A549 (cell line): ENCODE measurements around the gene CPSF6.

Experiments used
- CEBPB ChIP-seq, 2 experiments: fragments of >200 bp in 1 of 2; sonication (Bioruptor Twin) in 1 of 2; formaldehyde crosslinking in 1 of 2; IDR thresholded peaks; 2 replicates each; pipeline ENCODE4 v1.6.1; 2012 to 2016
- PHF8 ChIP-seq: fragments of 200-600 bp; sonication (generic); IDR thresholded peaks from 2 replicates; pipeline ENCODE4 v1.6.1; 2016; ENCODE audit warnings: low read depth, mild to moderate bottlenecking, antibody characterized with exemption, moderate library complexity, borderline replicate concordance
- TP53 ChIP-seq: fragments of 250-450 bp; sonication (Bioruptor Pico); IDR thresholded peaks from 2 replicates; pipeline ENCODE4 v1.5.0; 2021; ENCODE audit warnings: mild to moderate bottlenecking, moderate library complexity

DNA sequence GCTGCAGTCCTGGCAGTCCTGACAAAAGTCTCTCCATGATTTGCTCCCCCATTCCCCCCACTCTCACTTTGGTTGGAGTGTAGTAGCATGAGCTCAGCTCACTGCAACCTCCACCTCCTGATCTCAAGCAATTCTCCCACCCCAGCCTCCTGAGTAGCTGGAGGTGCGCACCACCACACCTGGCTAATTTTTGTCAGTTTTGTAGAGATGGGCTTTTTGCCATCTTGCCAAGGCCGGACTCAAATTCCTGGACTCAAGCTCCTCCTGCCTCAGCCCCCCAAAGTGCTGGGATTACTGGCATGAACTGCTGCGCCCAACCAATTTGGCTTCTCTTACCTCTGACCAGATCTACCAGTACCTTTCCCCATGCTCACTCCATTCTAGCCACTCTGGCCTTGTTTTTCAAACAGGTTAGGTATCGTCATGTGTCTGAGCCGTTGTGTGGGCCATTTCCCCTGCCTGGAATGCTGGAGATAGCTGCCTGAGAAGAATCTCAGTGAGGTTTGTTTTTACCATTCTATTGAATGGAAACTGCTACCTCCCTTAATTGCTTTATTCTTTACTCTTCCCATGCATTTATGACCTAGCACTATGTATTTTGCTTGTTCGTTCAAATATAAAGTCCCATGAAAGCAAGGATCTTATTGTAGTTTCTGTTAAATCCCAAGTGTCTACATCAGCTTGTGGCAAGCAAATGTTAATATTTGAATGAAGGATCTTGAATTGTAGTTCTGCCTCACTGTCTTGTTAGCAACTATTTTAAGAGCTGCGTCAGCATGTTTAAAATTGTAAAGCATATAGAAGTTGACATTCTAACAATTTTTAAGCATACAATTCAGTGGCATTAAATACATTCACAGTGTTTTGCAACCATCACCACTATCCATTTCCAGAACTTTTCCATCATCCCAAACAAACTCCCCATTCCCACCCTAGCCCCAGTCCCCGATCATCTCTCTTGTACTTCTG, 39.7 kb downstream of the CPSF6 start:
- no peak for TF ChIP-seq CEBPB (IDR thresholded peaks at IDR 0.05)
- no peak for TF ChIP-seq TP53 (CRISPR knock-in tag)
- no peak for TF ChIP-seq PHF8
